ENCODE results near the gene CEP128.

GRCh38 chr14:80714474-80714873, 227.1 kb downstream of the CEP128 start:
- TF ChIP-seq YY1 (IDR thresholded peaks at IDR 0.05; ENCODE audit: insufficient read depth, insufficient read length): no peak
- TF ChIP-seq ZNF274 (IDR thresholded peaks at IDR 0.05; ENCODE audit: low read depth, low read length): no peak
- TF ChIP-seq SUZ12 (IDR thresholded peaks at IDR 0.05; ENCODE audit: extremely low read depth, insufficient read depth, insufficient read length): no peak
